ENCODE data around the gene ATF3. TPM values are rescaled to one million over a fixed set of nuclear protein-coding genes. Genes with fewer than 3 reads are reported as not detected.

The ATF3 gene
- total and polyA plus RNA-seq, 4 donors = 1.1 to 8.8 (median 5.5) TPM

- WGBS = 91% methylated on average over 5 of the region's 5 CpGs
- no peak overlapping the region for H3K4me3 ChIP-seq (ENCODE audit: low read depth in 1 of 3, low read length in 3 of 3)
- H3K9me3 ChIP-seq (ENCODE audit: control insufficient read depth in 4 of 4, low read length in 3 of 4) = no peaks in the 10 kb centered on the region
- no peak overlapping the region for H3K27ac ChIP-seq (ENCODE audit: low read depth in 1 of 2, low read length in 2 of 2)
- no peaks in the 10 kb centered on the region for H3K4me1 ChIP-seq (ENCODE audit: control insufficient read depth in 4 of 4, insufficient read depth in 4 of 4, low read length in 3 of 4)
- no peak overlapping the region for H3K9ac ChIP-seq (ENCODE audit: low read depth in 1 of 2, low read length in 2 of 2)
- TF ChIP-seq NR2F2 (IDR thresholded peaks at IDR 0.05) (no peak), HNF4G (IDR thresholded peaks at IDR 0.05) (no peak), FOXA1 (IDR thresholded peaks at IDR 0.05) (no peak)
- no peaks in the 10 kb centered on the region for H3K36me3 ChIP-seq (ENCODE audit: control insufficient read depth in 4 of 4, insufficient read depth in 3 of 4, low read depth in 1 of 4, low read length in 3 of 4)
- no peak for DNase-seq (ENCODE audit: low spot score)
- H3K27me3 ChIP-seq (ENCODE audit: control insufficient read depth in 4 of 4, insufficient read depth in 4 of 4, low read length in 3 of 4) = peaks cover 0 to 5% (median 2%) of the 10 kb centered on the region in 4 donors
These were observed 26.3 kb upstream of the ATF3 start for GRCh38 chr1:212582291-212582690.

GRCh38 chr1:212582808-212583615, 25.5 kb upstream of the ATF3 start:
- H3K4me1 ChIP-seq (ENCODE audit: control insufficient read depth in 4 of 4, insufficient read depth in 4 of 4, low read length in 3 of 4) = no peaks in the 10 kb centered on the region
- no peaks in the 10 kb centered on the region for H3K9me3 ChIP-seq (ENCODE audit: control insufficient read depth in 4 of 4, low read length in 3 of 4)
- H3K27ac ChIP-seq (ENCODE audit: low read depth in 1 of 2, low read length in 2 of 2) = no peak overlapping the region
- H3K4me3 ChIP-seq (ENCODE audit: low read depth in 1 of 3, low read length in 3 of 3) = no peak overlapping the region
- H3K27me3 ChIP-seq (ENCODE audit: control insufficient read depth in 4 of 4, insufficient read depth in 4 of 4, low read length in 3 of 4) = peaks cover 0 to 6% (median 3%) of the 10 kb centered on the region in 4 donors
- no peak overlapping the region for H3K9ac ChIP-seq (ENCODE audit: low read depth in 1 of 2, low read length in 2 of 2)
- DNase-seq (ENCODE audit: low spot score) = no peak
- no peak for TF ChIP-seq RXRA (IDR thresholded peaks at IDR 0.05)
- no peak for TF ChIP-seq YY1 (IDR thresholded peaks at IDR 0.05)
- TF ChIP-seq JUND (IDR thresholded peaks at IDR 0.05) = no peak
- 93% methylated on average over 7 of the region's 7 CpGs for WGBS
- no peaks in the 10 kb centered on the region for H3K36me3 ChIP-seq (ENCODE audit: control insufficient read depth in 4 of 4, insufficient read depth in 3 of 4, low read depth in 1 of 4, low read length in 3 of 4)

- Histone ChIP-seq H3K27ac (ENCODE audit: low read depth in 1 of 2, low read length in 2 of 2) (no peak overlapping the region), H3K36me3 (ENCODE audit: control insufficient read depth in 4 of 4, insufficient read depth in 3 of 4, low read depth in 1 of 4, low read length in 3 of 4) (no peaks in the 10 kb centered on the region), H3K9me3 (ENCODE audit: control insufficient read depth in 4 of 4, low read length in 3 of 4) (no peaks in the 10 kb centered on the region), H3K27me3 (ENCODE audit: control insufficient read depth in 4 of 4, insufficient read depth in 4 of 4, low read length in 3 of 4) (peaks cover 0 to 6% (median 3%) of the 10 kb centered on the region in 4 donors), H3K4me3 (ENCODE audit: low read depth in 1 of 3, low read length in 3 of 3) (no peak overlapping the region), H3K9ac (ENCODE audit: low read depth in 1 of 2, low read length in 2 of 2) (no peak overlapping the region), H3K4me1 (ENCODE audit: control insufficient read depth in 4 of 4, insufficient read depth in 4 of 4, low read length in 3 of 4) (no peaks in the 10 kb centered on the region)
- 77% methylated on average over 7 of the region's 7 CpGs for WGBS
- no peak for TF ChIP-seq RXRA (IDR thresholded peaks at IDR 0.05)
- no peak for TF ChIP-seq NR2F2 (IDR thresholded peaks at IDR 0.05)
- no peak for TF ChIP-seq ATF3 (IDR thresholded peaks at IDR 0.05)
- TF ChIP-seq FOXA1 (IDR thresholded peaks at IDR 0.05) = no peak
- no peak for DNase-seq (ENCODE audit: low spot score)
These were observed 24.9 kb upstream of the ATF3 start for GRCh38 chr1:212583643-212584042.

- H3K9ac ChIP-seq (ENCODE audit: low read depth in 1 of 2, low read length in 2 of 2) = no peak overlapping the region
- DNase-seq (ENCODE audit: low spot score) = no peak
- no peak overlapping the region for H3K27ac ChIP-seq (ENCODE audit: low read depth in 1 of 2, low read length in 2 of 2)
- H3K4me1 ChIP-seq (ENCODE audit: control insufficient read depth in 4 of 4, insufficient read depth in 4 of 4, low read length in 3 of 4) = no peaks in the 10 kb centered on the region
- H3K4me3 ChIP-seq (ENCODE audit: low read depth in 1 of 3, low read length in 3 of 3) = no peak overlapping the region
- TF ChIP-seq MAX (IDR thresholded peaks at IDR 0.05) = no peak
- TF ChIP-seq EGR1 (IDR thresholded peaks at IDR 0.05; ENCODE audit: low read depth in 2 of 2) = no peak
- no peak for TF ChIP-seq YY1 (IDR thresholded peaks at IDR 0.05)
- TF ChIP-seq RAD21 (IDR thresholded peaks at IDR 0.05) = no peak
- no peak for TF ChIP-seq JUND (IDR thresholded peaks at IDR 0.05)
- no peak for TF ChIP-seq RXRA (IDR thresholded peaks at IDR 0.05)
- TF ChIP-seq, protein P1, sequence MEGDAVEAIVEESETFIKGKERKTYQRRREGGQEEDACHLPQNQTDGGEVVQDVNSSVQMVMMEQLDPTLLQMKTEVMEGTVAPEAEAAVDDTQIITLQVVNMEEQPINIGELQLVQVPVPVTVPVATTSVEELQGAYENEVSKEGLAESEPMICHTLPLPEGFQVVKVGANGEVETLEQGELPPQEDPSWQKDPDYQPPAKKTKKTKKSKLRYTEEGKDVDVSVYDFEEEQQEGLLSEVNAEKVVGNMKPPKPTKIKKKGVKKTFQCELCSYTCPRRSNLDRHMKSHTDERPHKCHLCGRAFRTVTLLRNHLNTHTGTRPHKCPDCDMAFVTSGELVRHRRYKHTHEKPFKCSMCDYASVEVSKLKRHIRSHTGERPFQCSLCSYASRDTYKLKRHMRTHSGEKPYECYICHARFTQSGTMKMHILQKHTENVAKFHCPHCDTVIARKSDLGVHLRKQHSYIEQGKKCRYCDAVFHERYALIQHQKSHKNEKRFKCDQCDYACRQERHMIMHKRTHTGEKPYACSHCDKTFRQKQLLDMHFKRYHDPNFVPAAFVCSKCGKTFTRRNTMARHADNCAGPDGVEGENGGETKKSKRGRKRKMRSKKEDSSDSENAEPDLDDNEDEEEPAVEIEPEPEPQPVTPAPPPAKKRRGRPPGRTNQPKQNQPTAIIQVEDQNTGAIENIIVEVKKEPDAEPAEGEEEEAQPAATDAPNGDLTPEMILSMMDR (IDR thresholded peaks at IDR 0.05; ENCODE audit: low read depth, low read length, missing input control) = no peak
- TF ChIP-seq NR2F2 (IDR thresholded peaks at IDR 0.05) = no peak
- no peak for TF ChIP-seq HNF4A (conservative IDR thresholded peaks at IDR 0.05)
- no peak for TF ChIP-seq SP1 (IDR thresholded peaks at IDR 0.05)
- 89% methylated on average over 5 of the region's 5 CpGs for WGBS
- peaks cover 0 to 6% (median 3%) of the 10 kb centered on the region in 4 donors for H3K27me3 ChIP-seq (ENCODE audit: control insufficient read depth in 4 of 4, insufficient read depth in 4 of 4, low read length in 3 of 4)
- H3K9me3 ChIP-seq (ENCODE audit: control insufficient read depth in 4 of 4, low read length in 3 of 4) = no peaks in the 10 kb centered on the region
- H3K36me3 ChIP-seq (ENCODE audit: control insufficient read depth in 4 of 4, insufficient read depth in 3 of 4, low read depth in 1 of 4, low read length in 3 of 4) = no peaks in the 10 kb centered on the region
These were observed 24.3 kb upstream of the ATF3 start for GRCh38 chr1:212584092-212584886.
